Adrenal gland (tissue), 5 donors: ENCODE results near the gene AGPAT3.

Source experiments
- CTCF ChIP-seq, 6 experiments: fragments of 450-650 bp in 4 of 6; fragments of 200-600 bp in 2 of 6; sonication (generic) in 1 of 6; IDR thresholded peaks; 1 replicate in 5 of 6; 2 replicates in 1 of 6; pipeline versions ENCODE4 v1.5.1 to v1.8.0; 2016 to 2021; ENCODE audit warnings: antibody characterized with exemption in 6 of 6, mild to moderate bottlenecking in 2 of 6, moderate library complexity in 1 of 6
- POLR2A ChIP-seq, 2 donors: fragments of 450-650 bp; IDR thresholded peaks; one replicate each; pipeline ENCODE4 v1.6.1; 2017; ENCODE audit warnings: antibody characterized with exemption in 2 of 2, mild to moderate bottlenecking in 2 of 2, moderate library complexity in 1 of 2
- donor health status: DM: no; HTN: no; CAD: no.

GRCh38 chr21:43877936-43878575, 13.0 kb downstream of the AGPAT3 start:
- TF ChIP-seq CTCF (IDR thresholded peaks at IDR 0.05) (no peak), POLR2A (IDR thresholded peaks at IDR 0.05) (no peak)
